AG20443 (cell line): Measurements from ENCODE around the gene CNTNAP3B.
"Not testable (repeated sequence)": the region's sequence is repeated elsewhere in the genome, so short reads cannot be mapped to it uniquely, and the experiment has no call there.

Source experiments
- DNase-seq: peaks from one replicate; pipeline ENCODE4 v3.0.0; 2012; ENCODE audit warnings: low spot score, mixed read lengths

The CNTNAP3B gene

GRCh38 chr9:42129073-42129729 lies at the start of gene CNTNAP3B:
CNTNAP3B (minus strand) TSS chr9:42129426; CDS start chr9:42129094, 332 bp downstream.
- not testable (repeated sequence) for DNase-seq

- DNase-seq: not testable (repeated sequence)
These were observed 31.1 kb upstream of the CNTNAP3B start for GRCh38 chr9:42160299-42160698.

- not testable (repeated sequence) for DNase-seq
These were observed 2.0 kb downstream of the CNTNAP3B start for GRCh38 chr9:42127056-42127841.

GRCh38 chr9:42121007-42121406 lies 8.2 kb downstream of the CNTNAP3B start:
- not testable (repeated sequence) for DNase-seq

- DNase-seq: not testable (repeated sequence)
These were observed 33.3 kb downstream of the CNTNAP3B start for GRCh38 chr9:42095929-42096328.

- not testable (repeated sequence) for DNase-seq
These were observed 44.7 kb downstream of the CNTNAP3B start for GRCh38 chr9:42084559-42084952.

- not testable (repeated sequence) for DNase-seq
These were observed 45.2 kb downstream of the CNTNAP3B start for GRCh38 chr9:42083877-42084558.

- not testable (repeated sequence) for DNase-seq
These were observed 48.9 kb downstream of the CNTNAP3B start for GRCh38 chr9:42080376-42080775.

GRCh38 chr9:42074868-42075267 lies 54.4 kb downstream of the CNTNAP3B start:
- not testable (repeated sequence) for DNase-seq

- not testable (repeated sequence) for DNase-seq
These were observed 58.2 kb downstream of the CNTNAP3B start for GRCh38 chr9:42071026-42071425.

- not testable (repeated sequence) for DNase-seq
These were observed 59.0 kb downstream of the CNTNAP3B start for GRCh38 chr9:42070035-42070799.

- not testable (repeated sequence) for DNase-seq
These were observed 75.4 kb downstream of the CNTNAP3B start for GRCh38 chr9:42053874-42054273.

GRCh38 chr9:42050701-42051100 lies 78.5 kb downstream of the CNTNAP3B start:
- DNase-seq: not testable (repeated sequence)

GRCh38 chr9:42044422-42045010 lies 84.7 kb downstream of the CNTNAP3B start:
- not testable (repeated sequence) for DNase-seq

GRCh38 chr9:42033541-42033940 lies 95.7 kb downstream of the CNTNAP3B start:
- not testable (repeated sequence) for DNase-seq

GRCh38 chr9:42020639-42021038 lies 108.6 kb downstream of the CNTNAP3B start:
- not testable (repeated sequence) for DNase-seq

GRCh38 chr9:42018220-42018922 lies 110.9 kb downstream of the CNTNAP3B start:
- not testable (repeated sequence) for DNase-seq

GRCh38 chr9:42014317-42014716 lies 114.9 kb downstream of the CNTNAP3B start:
- DNase-seq: not testable (repeated sequence)

- DNase-seq: not testable (repeated sequence)
These were observed 137.6 kb downstream of the CNTNAP3B start for GRCh38 chr9:41991607-41992006.

- not testable (repeated sequence) for DNase-seq
These were observed 149.0 kb downstream of the CNTNAP3B start for GRCh38 chr9:41980271-41980670.
